ENCODE measurements around the gene RASSF6. TPM values are rescaled to one million over a fixed set of nuclear protein-coding genes. Genes with fewer than 3 reads are reported as not detected.

Gene RASSF6
- total RNA-seq, 1 experiment from 2014 or later, result 7.4 TPM

DNA sequence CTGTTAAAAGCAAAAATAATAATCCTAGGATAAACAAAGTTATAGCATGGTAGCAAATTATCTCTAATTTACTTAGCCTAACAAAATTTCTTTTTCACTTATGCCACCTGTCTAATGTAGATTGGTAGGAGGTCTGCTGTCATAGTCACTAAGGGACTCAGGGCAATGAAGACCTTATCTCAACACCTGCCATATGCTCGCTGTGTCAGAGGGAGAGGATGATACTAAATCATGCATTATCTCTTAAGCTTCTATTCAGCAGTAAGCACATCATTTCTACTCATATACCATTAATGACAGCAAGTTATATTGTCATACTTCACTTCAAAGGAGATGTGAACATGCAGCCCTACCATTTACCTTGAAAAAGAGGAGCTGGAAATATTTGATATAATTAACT, 94.6 kb downstream of the RASSF6 start:
- no peaks in the 10 kb centered on the region for H3K36me3 ChIP-seq (ENCODE audit: insufficient read depth, low read length)
- no peaks in the 10 kb centered on the region for H3K27me3 ChIP-seq (ENCODE audit: low read length)
- H3K4me2 ChIP-seq (ENCODE audit: low read depth, low read length, poor library complexity, severe bottlenecking), result no peak overlapping the region
- H3K4me1 ChIP-seq (ENCODE audit: low read length), result peaks cover 31% of the 10 kb centered on the region
- no peak for DNase-seq
- no peak overlapping the region for H2AFZ ChIP-seq (ENCODE audit: low read length)
- no peak overlapping the region for H3K9ac ChIP-seq (ENCODE audit: low read length)
- H4K20me1 ChIP-seq (ENCODE audit: insufficient read depth, low read depth, low read length), result no peaks in the 10 kb centered on the region
- no peak overlapping the region for H3K4me3 ChIP-seq (ENCODE audit: low read length)
- H3K79me2 ChIP-seq (ENCODE audit: low read length), result no peaks in the 10 kb centered on the region
- no peak overlapping the region for H3K27ac ChIP-seq (ENCODE audit: low read length)
- no peaks in the 10 kb centered on the region for H3K9me3 ChIP-seq (ENCODE audit: low read length)
- no peaks in the 10 kb centered on the region for H3K9me2 ChIP-seq (replicated peaks; ENCODE audit: insufficient read depth, low read length)

DNA sequence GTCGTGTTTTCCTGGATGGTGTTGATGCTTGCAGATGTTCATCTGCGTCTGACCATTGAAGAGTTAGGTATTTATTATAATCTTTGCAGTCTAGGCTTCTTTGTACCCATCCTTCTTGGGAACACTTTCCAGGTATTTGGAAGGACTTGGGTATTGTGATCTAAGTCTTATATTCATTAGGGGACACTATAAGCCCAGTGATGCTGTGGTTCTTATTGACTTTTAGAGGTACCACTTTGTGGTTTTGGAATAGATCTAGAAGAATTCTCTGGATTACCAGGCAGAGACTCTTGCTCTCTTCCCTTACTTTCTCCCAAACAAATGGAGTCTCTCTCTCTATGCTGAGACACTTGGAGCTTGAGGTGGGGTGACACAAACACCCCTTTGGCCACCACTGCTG, 97.1 kb downstream of the RASSF6 start:
- H3K9me2 ChIP-seq (replicated peaks; ENCODE audit: insufficient read depth, low read length), result no peaks in the 10 kb centered on the region
- H4K20me1 ChIP-seq (ENCODE audit: insufficient read depth, low read depth, low read length), result no peaks in the 10 kb centered on the region
- H3K9me3 ChIP-seq (ENCODE audit: low read length), result no peaks in the 10 kb centered on the region
- H3K9ac ChIP-seq (ENCODE audit: low read length), result no peak overlapping the region
- no peak for DNase-seq
- H3K4me2 ChIP-seq (ENCODE audit: low read depth, low read length, poor library complexity, severe bottlenecking), result no peak overlapping the region
- no peaks in the 10 kb centered on the region for H3K79me2 ChIP-seq (ENCODE audit: low read length)
- no peak overlapping the region for H3K4me3 ChIP-seq (ENCODE audit: low read length)
- H3K27me3 ChIP-seq (ENCODE audit: low read length), result no peaks in the 10 kb centered on the region
- no peaks in the 10 kb centered on the region for H3K36me3 ChIP-seq (ENCODE audit: insufficient read depth, low read length)
- H3K27ac ChIP-seq (ENCODE audit: low read length), result no peak overlapping the region
- H2AFZ ChIP-seq (ENCODE audit: low read length), result no peak overlapping the region
- H3K4me1 ChIP-seq (ENCODE audit: low read length), result peaks cover 36% of the 10 kb centered on the region

Small RNA genes lying within 50 kb of the gene (small RNA-seq; reads per million reads assigned to genes)
- not detected for gene AC074250.1

Other genes starting within 250 kb of the RASSF6 start
- not detected in 2 replicates for gene ALB, start 216.1 kb downstream of the RASSF6 start, total RNA-seq (2014; rRNA removed; shearing (Covaris generic); ENCODE audit: low replicate concordance)
- gene AFP, start 184.2 kb downstream of the RASSF6 start, total RNA-seq (2014; rRNA removed; shearing (Covaris generic); ENCODE audit: low replicate concordance), result not detected in 2 replicates
- gene AFM, start 138.7 kb downstream of the RASSF6 start, total RNA-seq (2014; rRNA removed; shearing (Covaris generic); ENCODE audit: low replicate concordance), result not detected in 2 replicates
- gene CXCL8, start 120.1 kb upstream of the RASSF6 start, total RNA-seq (2014; rRNA removed; shearing (Covaris generic); ENCODE audit: low replicate concordance), result not detected in 2 replicates
- not detected in 2 replicates for gene CXCL6, start 216.2 kb upstream of the RASSF6 start, total RNA-seq (2014; rRNA removed; shearing (Covaris generic); ENCODE audit: low replicate concordance)
- gene PF4V1, start 232.9 kb upstream of the RASSF6 start, total RNA-seq (2014; rRNA removed; shearing (Covaris generic); ENCODE audit: low replicate concordance), result not detected in 2 replicates
- gene CXCL1, start 249.0 kb upstream of the RASSF6 start, total RNA-seq (2014; rRNA removed; shearing (Covaris generic); ENCODE audit: low replicate concordance), result not detected in 2 replicates

Data from Karpas-422 (cell line).